ENCODE results near the gene OR2F1.

OR2F1 gene

DNA sequence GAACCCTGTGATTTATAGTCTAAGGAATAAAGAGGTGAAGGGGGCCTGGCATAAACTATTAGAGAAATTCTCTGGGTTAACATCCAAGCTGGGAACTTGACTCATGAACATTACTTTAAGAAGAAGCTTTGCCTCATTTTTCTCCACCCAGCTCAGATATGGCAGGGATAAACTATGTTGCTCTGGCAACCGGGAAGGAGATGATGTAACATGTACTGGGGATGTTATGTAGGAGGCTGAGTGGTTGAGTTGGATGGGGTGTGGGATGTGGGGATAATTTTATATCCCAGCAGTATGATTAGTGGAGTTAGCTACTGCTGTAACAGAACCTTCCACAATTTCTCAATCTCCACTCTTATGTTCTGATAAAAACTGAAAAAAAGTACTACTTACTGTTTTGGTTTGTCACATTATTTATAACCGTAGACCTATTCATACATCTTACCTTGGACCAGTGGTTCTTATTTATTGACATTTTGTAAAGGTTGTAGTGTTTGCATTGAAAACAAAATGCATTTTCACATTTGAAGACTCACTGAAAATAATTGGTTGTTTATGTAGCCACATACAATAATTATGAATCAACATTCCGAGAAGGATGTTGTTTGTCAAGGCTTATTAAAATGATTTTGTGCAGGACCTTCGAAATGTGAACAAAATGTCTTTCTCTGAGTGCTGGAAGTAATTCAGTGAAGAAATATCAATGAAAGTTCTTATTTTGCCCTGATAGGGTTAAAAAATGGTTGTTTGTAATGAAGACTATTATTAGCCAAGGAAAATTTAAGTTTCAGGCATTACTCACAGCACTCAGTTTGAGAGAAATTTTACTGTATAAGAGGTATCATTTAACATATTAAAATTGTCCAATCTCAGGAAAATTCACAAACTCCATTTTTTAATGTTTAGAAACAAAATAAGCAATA, 18.3 kb upstream of the OR2F1 start:
- Histone ChIP-seq H3K9ac (ENCODE audit: low read depth, low read length) (no peak overlapping the region), H3K9me3 (ENCODE audit: control insufficient read depth, insufficient read depth, low read length) (no peaks in the 10 kb centered on the region), H3K4me1 (ENCODE audit: insufficient read depth, low read length) (no peaks in the 10 kb centered on the region), H3K36me3 (ENCODE audit: insufficient read depth, low read length) (no peaks in the 10 kb centered on the region)

DNA sequence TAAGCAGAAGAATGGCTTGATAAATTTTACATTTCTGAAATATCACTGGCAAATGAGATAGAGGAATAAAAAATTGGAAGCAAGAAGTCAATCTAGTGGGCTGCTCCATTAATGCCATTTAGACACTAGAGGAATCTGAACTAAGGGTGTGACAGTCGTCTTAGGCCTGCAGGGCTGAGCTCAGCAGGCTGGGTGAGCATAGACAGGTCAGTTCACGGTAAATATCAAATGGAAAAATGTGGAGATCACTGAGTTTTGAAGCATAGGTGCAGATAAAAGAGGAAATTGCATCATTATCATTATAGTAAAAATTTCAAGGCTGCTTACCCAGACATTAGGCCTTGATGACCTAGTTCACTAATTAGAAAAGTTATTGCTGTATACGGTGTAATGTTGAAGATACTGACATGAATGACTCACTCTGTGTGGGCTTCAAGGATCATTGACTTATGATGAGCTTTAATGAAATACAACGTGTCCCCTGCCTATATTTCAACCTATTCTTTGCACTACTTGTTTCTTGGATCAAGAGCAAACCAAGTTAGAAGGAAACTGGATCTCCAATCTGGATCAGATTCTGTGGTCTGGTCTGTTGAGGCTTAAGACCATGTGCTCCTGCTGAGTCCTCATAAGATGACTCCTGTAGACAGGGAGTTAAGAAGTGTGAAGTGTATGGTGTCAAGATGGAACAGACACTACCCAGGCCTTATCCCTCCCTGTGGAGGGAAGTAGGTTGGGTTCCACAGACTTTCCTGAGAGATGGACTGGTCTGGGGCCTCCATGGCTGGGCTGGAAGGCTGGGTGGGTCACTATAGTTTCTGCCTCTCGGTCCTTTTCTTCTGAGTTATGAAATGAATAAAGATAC, 16.0 kb upstream of the OR2F1 start:
- Histone ChIP-seq H3K4me1 (ENCODE audit: insufficient read depth, low read length) (no peaks in the 10 kb centered on the region), H3K9ac (ENCODE audit: low read depth, low read length) (no peak overlapping the region), H3K9me3 (ENCODE audit: control insufficient read depth, insufficient read depth, low read length) (no peaks in the 10 kb centered on the region)

DNA sequence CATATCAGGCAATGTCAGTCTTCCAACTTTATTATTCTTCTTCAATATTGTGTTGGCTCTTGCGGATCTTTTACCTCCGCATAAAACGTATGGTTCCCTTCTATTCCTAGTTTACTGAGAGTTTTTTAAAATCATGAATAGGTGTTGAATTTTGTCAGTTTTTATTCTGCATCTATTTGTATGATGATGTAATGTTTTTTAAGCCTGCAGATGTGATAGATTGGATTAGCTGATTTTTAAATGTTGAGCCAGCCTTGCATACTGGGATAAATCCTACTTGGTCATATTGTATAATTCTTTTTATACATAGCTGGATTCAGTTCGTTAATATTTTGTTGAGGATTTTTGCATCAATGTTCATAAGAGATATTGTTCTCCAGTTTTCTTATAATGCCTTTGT, 9.2 kb upstream of the OR2F1 start:
- Histone ChIP-seq H3K9ac (ENCODE audit: low read depth, low read length) (no peak overlapping the region), H3K9me3 (ENCODE audit: control insufficient read depth, insufficient read depth, low read length) (no peaks in the 10 kb centered on the region), H3K36me3 (ENCODE audit: insufficient read depth, low read length) (no peaks in the 10 kb centered on the region), H3K4me1 (ENCODE audit: insufficient read depth, low read length) (no peaks in the 10 kb centered on the region)

More for the DNA sequence above, 16.0 kb upstream of the OR2F1 start:
- H3K36me3 ChIP-seq (ENCODE audit: insufficient read depth, low read length) = no peaks in the 10 kb centered on the region

DNA sequence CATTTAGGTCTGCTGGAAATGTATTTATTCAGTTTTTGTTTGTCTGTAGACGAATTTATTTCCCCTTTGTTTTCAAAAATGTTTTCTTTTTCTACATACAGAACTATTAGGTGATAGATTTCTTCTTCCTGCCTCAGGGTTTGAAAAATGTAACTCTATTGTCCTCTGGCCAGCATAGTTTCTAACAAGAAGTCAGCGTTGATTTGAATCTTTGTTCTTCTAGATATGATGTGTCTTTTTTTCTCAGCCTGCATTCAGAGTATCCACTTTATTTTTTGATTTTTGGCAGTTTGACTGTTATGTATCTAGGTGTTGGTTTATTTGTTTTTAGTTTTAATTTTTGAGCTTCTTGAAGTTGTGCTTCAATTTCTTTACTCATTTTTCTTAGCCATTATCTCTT, 7.5 kb upstream of the OR2F1 start:
- no peaks in the 10 kb centered on the region for H3K36me3 ChIP-seq (ENCODE audit: insufficient read depth, low read length)
- H3K9me3 ChIP-seq (ENCODE audit: control insufficient read depth, insufficient read depth, low read length) = no peaks in the 10 kb centered on the region; the same call in 1 of the 2 replicates
- H3K9ac ChIP-seq (ENCODE audit: low read depth, low read length) = no peak overlapping the region
- no peaks in the 10 kb centered on the region for H3K4me1 ChIP-seq (ENCODE audit: insufficient read depth, low read length)

DNA sequence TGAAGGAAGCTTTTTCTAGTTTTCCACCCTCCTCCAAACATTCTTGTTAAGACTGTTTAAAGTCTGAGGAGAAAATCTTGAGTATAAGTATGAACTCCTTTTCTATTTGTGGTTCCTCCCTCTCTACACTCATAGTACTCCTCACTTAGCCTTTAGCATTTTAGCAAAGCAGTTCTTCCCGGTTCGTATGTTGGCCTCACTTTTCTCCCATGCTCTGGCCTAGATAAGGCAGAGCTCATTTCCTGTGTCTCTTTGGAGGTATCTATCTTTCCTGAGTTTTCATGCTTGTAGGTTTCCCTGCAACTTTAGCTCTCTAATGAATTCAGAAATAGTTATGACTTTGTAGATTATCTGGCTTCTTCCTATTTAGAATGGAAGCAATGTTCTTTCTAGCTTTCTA, 5.9 kb upstream of the OR2F1 start:
- H3K36me3 ChIP-seq (ENCODE audit: insufficient read depth, low read length) = no peaks in the 10 kb centered on the region
- no peaks in the 10 kb centered on the region; the same call in 1 of the 2 replicates for H3K9me3 ChIP-seq (ENCODE audit: control insufficient read depth, insufficient read depth, low read length)
- H3K4me1 ChIP-seq (ENCODE audit: insufficient read depth, low read length) = no peaks in the 10 kb centered on the region
- no peak overlapping the region for H3K9ac ChIP-seq (ENCODE audit: low read depth, low read length)

DNA sequence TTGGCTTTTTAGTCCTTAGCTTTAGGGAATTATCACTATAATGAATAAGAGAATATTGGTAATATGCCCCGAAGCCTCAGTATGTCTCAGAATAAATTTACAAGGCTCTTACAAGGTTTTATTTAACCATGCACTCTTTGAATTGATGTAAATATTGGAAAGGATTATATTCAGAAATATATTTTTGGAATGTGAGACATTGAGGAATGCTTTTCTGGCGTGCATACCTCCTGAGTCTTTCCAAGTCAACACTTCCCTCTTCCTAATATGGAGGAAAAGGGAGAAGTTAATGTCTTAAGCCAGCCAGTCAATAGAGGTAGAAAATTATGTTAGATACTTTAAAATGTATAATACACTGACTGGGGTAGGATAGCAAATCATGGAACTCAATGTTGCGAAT, 1.2 kb upstream of the OR2F1 start:
- H3K9me3 ChIP-seq (ENCODE audit: control insufficient read depth, insufficient read depth, low read length) = no peaks in the 10 kb centered on the region; the same call in 1 of the 2 replicates
- no peaks in the 10 kb centered on the region for H3K4me1 ChIP-seq (ENCODE audit: insufficient read depth, low read length)
- no peaks in the 10 kb centered on the region for H3K36me3 ChIP-seq (ENCODE audit: insufficient read depth, low read length)
- no peak overlapping the region for H3K9ac ChIP-seq (ENCODE audit: low read depth, low read length)

DNA sequence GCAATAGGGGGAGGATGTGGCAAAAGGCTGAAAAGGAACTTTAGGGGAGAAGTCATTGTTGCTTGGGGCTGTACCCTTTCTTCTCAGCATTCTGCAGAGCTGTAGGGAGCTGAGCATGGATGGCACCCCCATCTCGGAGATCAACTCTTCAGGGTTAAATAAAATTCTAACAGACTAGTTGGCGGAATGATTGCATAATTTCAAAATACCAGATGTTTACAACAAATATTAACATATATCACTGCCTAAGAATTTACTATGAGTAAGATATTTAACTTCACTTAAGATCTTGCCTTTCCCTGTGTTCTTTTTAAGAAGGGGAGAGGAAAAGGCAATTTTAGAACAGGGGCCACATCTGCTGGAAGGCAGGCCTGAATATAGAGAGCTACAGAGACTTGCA, 509 bp upstream of the OR2F1 start:
- no peaks in the 10 kb centered on the region; the same call in 1 of the 2 replicates for H3K9me3 ChIP-seq (ENCODE audit: control insufficient read depth, insufficient read depth, low read length)
- no peaks in the 10 kb centered on the region for H3K4me1 ChIP-seq (ENCODE audit: insufficient read depth, low read length)
- H3K36me3 ChIP-seq (ENCODE audit: insufficient read depth, low read length) = no peaks in the 10 kb centered on the region
- H3K9ac ChIP-seq (ENCODE audit: low read depth, low read length) = no peak overlapping the region

DNA sequence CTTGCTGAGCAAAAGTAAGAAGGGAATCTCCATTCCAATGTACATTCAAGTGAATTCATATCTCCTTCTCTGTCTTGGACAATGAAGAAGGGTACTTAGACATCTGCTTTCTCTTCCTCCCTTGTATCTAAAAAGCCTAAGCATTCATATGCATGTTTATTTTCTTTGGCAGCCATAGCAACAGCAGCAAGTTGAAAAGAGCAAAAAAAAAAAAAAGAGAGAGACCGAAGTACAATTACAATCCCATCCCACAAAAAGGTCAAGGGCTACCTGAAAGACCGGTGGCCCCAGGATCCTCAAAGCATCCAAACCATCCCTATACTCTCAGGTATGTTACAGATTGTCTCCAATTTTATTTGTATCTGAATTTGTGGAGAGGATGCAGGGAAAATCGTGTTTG, 4.1 kb downstream of the OR2F1 start:
- H3K4me1 ChIP-seq (ENCODE audit: insufficient read depth, low read length) = no peaks in the 10 kb centered on the region
- no peaks in the 10 kb centered on the region for H3K9me3 ChIP-seq (ENCODE audit: control insufficient read depth, insufficient read depth, low read length)
- H3K36me3 ChIP-seq (ENCODE audit: insufficient read depth, low read length) = no peaks in the 10 kb centered on the region
- no peak overlapping the region for H3K9ac ChIP-seq (ENCODE audit: low read depth, low read length)

DNA sequence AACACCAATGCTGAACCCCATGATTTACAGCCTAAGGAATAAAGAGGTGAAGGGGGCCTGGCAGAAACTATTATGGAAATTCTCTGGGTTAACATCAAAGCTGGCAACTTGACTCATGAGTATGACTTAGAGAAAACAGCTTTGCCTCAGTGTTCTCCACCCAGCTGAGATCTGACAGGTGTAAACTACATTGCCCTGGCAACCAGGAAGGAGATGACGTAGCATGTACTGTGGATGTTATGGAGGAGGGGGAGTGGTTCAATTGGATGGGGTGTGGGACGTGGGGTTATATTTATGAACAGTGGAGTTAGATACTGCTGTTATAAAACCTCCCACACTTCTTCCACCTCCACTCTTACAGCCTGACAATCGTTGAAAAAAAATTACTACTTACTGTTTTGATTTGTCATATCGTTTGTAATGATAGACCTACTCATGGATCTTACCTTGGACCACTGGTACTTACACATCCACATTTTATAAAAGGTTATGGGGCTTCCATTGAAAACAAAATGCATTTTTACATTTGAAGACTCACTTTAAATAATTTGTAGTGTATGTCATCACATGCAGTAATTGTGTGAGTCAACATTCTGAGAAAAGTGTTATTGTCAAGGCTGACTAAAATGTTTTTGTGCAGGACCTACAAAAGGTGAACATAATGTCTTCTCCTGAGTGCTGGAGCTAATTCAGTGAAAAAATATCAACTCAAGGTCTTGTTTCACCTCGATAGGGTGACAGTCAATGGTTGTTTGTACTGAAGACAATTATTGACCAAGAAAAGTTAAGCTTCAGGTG, 6.4 kb downstream of the OR2F1 start:
- Histone ChIP-seq H3K9ac (ENCODE audit: low read depth, low read length) (no peak overlapping the region), H3K4me1 (ENCODE audit: insufficient read depth, low read length) (no peaks in the 10 kb centered on the region), H3K36me3 (ENCODE audit: insufficient read depth, low read length) (no peaks in the 10 kb centered on the region), H3K9me3 (ENCODE audit: control insufficient read depth, insufficient read depth, low read length) (no peaks in the 10 kb centered on the region)

DNA sequence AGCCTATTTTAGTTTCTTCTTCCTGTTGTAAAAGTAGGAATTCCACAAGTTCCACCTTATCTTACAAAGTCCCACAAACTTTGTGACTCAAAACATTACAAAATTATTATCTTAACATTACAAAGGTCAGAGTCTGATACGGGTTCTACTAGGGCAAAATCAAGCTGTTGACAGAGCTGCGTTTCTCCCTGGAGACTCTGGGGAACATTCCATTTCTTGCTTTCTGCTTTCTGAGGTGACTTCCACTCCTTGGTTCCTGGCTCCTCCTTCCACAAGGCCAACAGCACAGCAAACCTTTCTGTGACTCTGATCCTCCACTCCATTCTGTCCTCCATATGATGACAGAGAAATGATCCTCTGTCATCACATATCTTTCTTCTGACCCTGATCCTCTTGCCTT, 10.6 kb downstream of the OR2F1 start:
- H3K9ac ChIP-seq (ENCODE audit: low read depth, low read length) = no peak overlapping the region
- H3K4me1 ChIP-seq (ENCODE audit: insufficient read depth, low read length) = no peaks in the 10 kb centered on the region
- H3K9me3 ChIP-seq (ENCODE audit: control insufficient read depth, insufficient read depth, low read length) = no peaks in the 10 kb centered on the region; the same call in 1 of the 2 replicates
- no peaks in the 10 kb centered on the region for H3K36me3 ChIP-seq (ENCODE audit: insufficient read depth, low read length)

DNA sequence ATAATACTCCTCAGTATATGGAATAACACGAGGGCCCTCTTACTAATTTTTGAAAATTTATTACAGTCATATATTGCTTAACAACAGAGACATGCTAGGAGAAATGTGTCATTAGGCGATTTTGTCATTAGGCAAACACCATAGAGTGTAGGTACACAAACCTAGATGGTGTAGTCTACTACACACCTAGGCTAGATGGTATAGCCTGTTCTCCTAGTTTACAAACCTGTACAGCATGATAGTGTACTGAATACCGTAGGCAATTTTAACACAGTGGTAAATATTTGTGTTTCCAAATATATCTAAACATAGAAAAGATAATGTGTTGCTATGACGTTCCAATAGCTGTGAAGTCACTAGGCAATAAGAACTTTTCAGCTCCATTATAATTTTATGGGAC, 12.8 kb downstream of the OR2F1 start:
- H3K4me1 ChIP-seq (ENCODE audit: insufficient read depth, low read length) = no peaks in the 10 kb centered on the region
- no peaks in the 10 kb centered on the region; the same call in 1 of the 2 replicates for H3K9me3 ChIP-seq (ENCODE audit: control insufficient read depth, insufficient read depth, low read length)
- H3K9ac ChIP-seq (ENCODE audit: low read depth, low read length) = no peak overlapping the region
- no peaks in the 10 kb centered on the region for H3K36me3 ChIP-seq (ENCODE audit: insufficient read depth, low read length)

DNA sequence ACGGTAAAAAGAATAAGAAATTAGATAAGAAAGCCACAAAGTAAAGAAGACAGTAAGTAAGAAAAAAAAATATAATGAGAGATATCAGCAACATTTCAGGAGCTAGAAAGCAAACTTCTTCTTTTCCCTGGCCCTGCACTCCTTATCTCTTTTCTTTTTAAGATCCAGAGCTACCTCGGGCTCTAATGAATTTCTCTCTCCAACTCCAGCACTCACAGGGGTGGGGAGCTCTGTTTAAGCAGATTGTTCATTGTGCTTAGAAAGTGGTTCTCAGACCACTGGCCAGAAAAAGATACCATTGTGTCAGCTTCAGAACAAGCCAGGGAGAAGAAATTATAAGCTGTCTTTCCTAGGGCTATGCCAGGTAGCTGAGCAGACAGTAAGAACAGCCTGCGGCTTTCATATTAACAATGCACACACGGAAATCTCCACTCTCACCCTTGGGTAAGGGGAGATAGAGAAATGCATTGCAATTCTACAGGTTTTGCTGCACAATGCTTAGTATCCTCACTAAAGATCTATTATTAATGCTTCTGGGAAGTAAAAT, 19.3 kb downstream of the OR2F1 start:
- Histone ChIP-seq H3K4me1 (ENCODE audit: insufficient read depth, low read length) (no peaks in the 10 kb centered on the region), H3K9me3 (ENCODE audit: control insufficient read depth, insufficient read depth, low read length) (no peaks in the 10 kb centered on the region), H3K36me3 (ENCODE audit: insufficient read depth, low read length) (no peaks in the 10 kb centered on the region), H3K9ac (ENCODE audit: low read depth, low read length) (no peak overlapping the region)

DNA sequence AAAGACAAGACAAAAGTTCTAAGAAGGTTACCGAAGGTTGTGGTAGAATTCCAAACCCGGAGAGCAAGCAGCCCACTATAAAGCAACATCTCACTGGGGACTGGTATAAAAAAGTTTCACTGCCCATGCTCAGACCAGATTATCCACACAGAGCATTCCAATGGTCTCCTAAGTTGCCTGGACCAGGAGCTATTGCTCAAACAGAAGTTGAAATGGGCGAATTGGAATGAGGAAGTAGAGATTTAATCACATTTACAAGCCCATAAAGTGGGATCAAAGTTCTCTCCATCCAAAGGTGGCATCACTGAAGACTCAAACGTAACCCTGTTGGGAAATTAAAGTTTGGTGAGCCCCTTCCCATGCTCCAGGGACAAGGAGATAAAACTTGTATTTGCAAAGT, 19.8 kb downstream of the OR2F1 start:
- Histone ChIP-seq H3K9me3 (ENCODE audit: control insufficient read depth, insufficient read depth, low read length) (no peaks in the 10 kb centered on the region), H3K36me3 (ENCODE audit: insufficient read depth, low read length) (no peaks in the 10 kb centered on the region), H3K4me1 (ENCODE audit: insufficient read depth, low read length) (no peaks in the 10 kb centered on the region), H3K9ac (ENCODE audit: low read depth, low read length) (no peak overlapping the region)

DNA sequence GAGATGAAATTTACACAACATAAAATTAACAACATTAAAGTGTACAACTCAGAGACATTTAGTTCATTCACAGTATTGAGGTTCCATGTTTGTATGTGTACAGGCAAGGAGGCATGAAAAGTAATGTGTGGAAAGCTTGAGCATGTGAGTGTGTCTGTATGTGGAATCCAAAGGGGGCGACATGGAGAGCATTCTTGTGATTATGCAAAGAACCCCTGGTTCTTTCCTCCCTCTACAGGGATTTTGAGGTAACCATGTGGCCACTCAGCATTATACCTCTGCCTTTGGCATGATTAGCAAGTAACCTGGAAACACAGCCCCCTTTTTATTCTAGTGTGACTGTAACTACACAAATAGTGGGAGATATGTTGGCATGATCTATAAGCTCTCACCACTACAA, 21.0 kb downstream of the OR2F1 start:
- no peaks in the 10 kb centered on the region for H3K9me3 ChIP-seq (ENCODE audit: control insufficient read depth, insufficient read depth, low read length)
- no peaks in the 10 kb centered on the region for H3K4me1 ChIP-seq (ENCODE audit: insufficient read depth, low read length)
- H3K9ac ChIP-seq (ENCODE audit: low read depth, low read length) = no peak overlapping the region
- no peaks in the 10 kb centered on the region for H3K36me3 ChIP-seq (ENCODE audit: insufficient read depth, low read length)
